ENCODE data around the gene TMEM42. TPM values are rescaled to one million over a fixed set of nuclear protein-coding genes. Genes with fewer than 3 reads are reported as not detected.

Gene TMEM42
- total and polyA plus RNA-seq, 7 donors = 7.5 to 15.6 (median 12.5) TPM

- intact Hi-C loops (cut with DNase I) = no loop called here
- DNase-seq (no peak), ATAC-seq (no peak)
- no peaks in the 10 kb centered on the region for H3K36me3 ChIP-seq (ENCODE audit: insufficient read depth in 1 of 2, low read depth in 1 of 2)
- TF ChIP-seq CTCF (IDR thresholded peaks at IDR 0.05) = no peak
- no peak overlapping the region for H3K27ac ChIP-seq
- H3K27me3 ChIP-seq (ENCODE audit: insufficient read depth in 3 of 3, low read length in 2 of 3) = peaks cover 0 to 6% (median 0%) of the 10 kb centered on the region in 3 donors
- no peaks in the 10 kb centered on the region for H3K4me1 ChIP-seq
- 92 to 100% (median 94%) methylated on average over 5 of the region's 5 CpGs for WGBS, 3 donors
- no peaks in the 10 kb centered on the region for H3K9me3 ChIP-seq
- no peak overlapping the region for H3K4me3 ChIP-seq
These were observed 21.7 kb downstream of the TMEM42 start for GRCh38 chr3:44883213-44883955.

- no peak for DNase-seq
- 10 to 19% (median 13%) methylated on average over 4 of the region's 4 CpGs for WGBS, 3 donors
- H3K27me3 ChIP-seq (ENCODE audit: insufficient read depth in 3 of 3, low read length in 2 of 3) = peaks cover 0 to 6% (median 0%) of the 10 kb centered on the region in 3 donors
- TF ChIP-seq CTCF (IDR thresholded peaks at IDR 0.05) = no peak
- H3K9me3 ChIP-seq = no peaks in the 10 kb centered on the region
- no peaks in the 10 kb centered on the region for H3K4me1 ChIP-seq
- no peak for ATAC-seq
- no peak overlapping the region for H3K4me3 ChIP-seq
- no peaks in the 10 kb centered on the region for H3K36me3 ChIP-seq (ENCODE audit: insufficient read depth in 1 of 2, low read depth in 1 of 2)
- H3K27ac ChIP-seq = no peak overlapping the region
- intact Hi-C loops (cut with DNase I) = no loop called here
These were observed 22.3 kb downstream of the TMEM42 start for GRCh38 chr3:44883999-44884431.

- H3K4me3 ChIP-seq = no peak overlapping the region
- TF ChIP-seq CTCF (IDR thresholded peaks at IDR 0.05) = no peak
- WGBS, 3 donors = 41 to 45% (median 41%) methylated on average over 4 of the region's 4 CpGs
- intact Hi-C loops (cut with DNase I) = no loop called here
- no peaks in the 10 kb centered on the region for H3K9me3 ChIP-seq
- H3K27me3 ChIP-seq (ENCODE audit: insufficient read depth in 3 of 3, low read length in 2 of 3) = peaks cover 0 to 6% (median 0%) of the 10 kb centered on the region in 3 donors
- no peaks in the 10 kb centered on the region for H3K36me3 ChIP-seq (ENCODE audit: insufficient read depth in 1 of 2, low read depth in 1 of 2)
- no peak for DNase-seq
- peak in 1 of 4 donors; percentile 41 for ATAC-seq
- H3K4me1 ChIP-seq = no peaks in the 10 kb centered on the region
- H3K27ac ChIP-seq = no peak overlapping the region
These were observed 23.9 kb downstream of the TMEM42 start for GRCh38 chr3:44885618-44886017.

- no peak for TF ChIP-seq CTCF (IDR thresholded peaks at IDR 0.05)
- DNase-seq (no peak), ATAC-seq (no peak)
- no peaks in the 10 kb centered on the region for H3K36me3 ChIP-seq (ENCODE audit: insufficient read depth in 1 of 2, low read depth in 1 of 2)
- no peaks in the 10 kb centered on the region for H3K4me1 ChIP-seq
- intact Hi-C loops (cut with DNase I) = no loop called here
- H3K27ac ChIP-seq = no peak overlapping the region
- peaks cover 0 to 6% (median 0%) of the 10 kb centered on the region in 3 donors for H3K27me3 ChIP-seq (ENCODE audit: insufficient read depth in 3 of 3, low read length in 2 of 3)
- 63 to 77% (median 67%) methylated on average over 3 of the region's 3 CpGs for WGBS, 3 donors
- H3K9me3 ChIP-seq = no peaks in the 10 kb centered on the region
- no peak overlapping the region for H3K4me3 ChIP-seq
These were observed 24.8 kb downstream of the TMEM42 start for GRCh38 chr3:44886561-44886960.
